ENCODE measurements around the gene WNT1.

The WNT1 gene

DNA sequence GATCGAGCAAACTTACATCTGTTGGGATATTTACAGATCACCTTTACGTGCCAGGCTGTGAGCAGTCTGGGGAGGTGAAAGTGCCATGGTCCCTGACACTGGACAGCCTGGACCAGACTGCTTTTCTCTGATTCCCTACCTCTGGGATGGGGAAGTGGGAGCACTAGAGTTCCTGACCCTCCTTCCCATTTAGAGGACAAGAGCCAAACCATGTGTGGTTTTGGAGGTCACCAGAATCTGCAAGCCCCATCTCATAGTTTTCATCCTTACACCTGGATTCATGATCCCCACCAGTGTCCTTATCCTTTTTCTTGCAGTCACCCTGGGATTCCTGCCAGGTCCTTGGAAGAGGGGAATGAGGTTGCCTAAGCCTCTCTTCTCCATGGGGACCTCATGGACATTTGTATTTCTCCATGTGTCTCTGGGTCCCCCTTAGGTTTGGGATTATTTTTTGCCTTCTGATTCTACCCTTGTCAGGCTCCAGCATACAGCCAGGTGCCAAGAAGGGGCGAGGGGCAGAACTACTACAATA lies 5.1 kb upstream of the WNT1 start:
- peaks cover 12% of the 10 kb centered on the region for H3K4me1 ChIP-seq (ENCODE audit: control insufficient read depth, insufficient read depth, low read length, poor library complexity, severe bottlenecking)
- no peak overlapping the region for H3K4me3 ChIP-seq (ENCODE audit: extremely low read depth, insufficient read depth, low read length, poor library complexity, severe bottlenecking)
- H3K27ac ChIP-seq (ENCODE audit: low read depth, low read length, severe bottlenecking), result no peak overlapping the region
- H3K9me3 ChIP-seq (ENCODE audit: control insufficient read depth, low read length), result no peaks in the 10 kb centered on the region
- WGBS, 2 experiments (ENCODE audit: insufficient coverage in 2 of 2), result 75% methylated on average over 2 of the region's 3 CpGs; no CpG with 5 or more reads in 1 of the 2 experiments
- no peaks in the 10 kb centered on the region for H3K36me3 ChIP-seq (ENCODE audit: control insufficient read depth, insufficient read depth, low read length)

DNA sequence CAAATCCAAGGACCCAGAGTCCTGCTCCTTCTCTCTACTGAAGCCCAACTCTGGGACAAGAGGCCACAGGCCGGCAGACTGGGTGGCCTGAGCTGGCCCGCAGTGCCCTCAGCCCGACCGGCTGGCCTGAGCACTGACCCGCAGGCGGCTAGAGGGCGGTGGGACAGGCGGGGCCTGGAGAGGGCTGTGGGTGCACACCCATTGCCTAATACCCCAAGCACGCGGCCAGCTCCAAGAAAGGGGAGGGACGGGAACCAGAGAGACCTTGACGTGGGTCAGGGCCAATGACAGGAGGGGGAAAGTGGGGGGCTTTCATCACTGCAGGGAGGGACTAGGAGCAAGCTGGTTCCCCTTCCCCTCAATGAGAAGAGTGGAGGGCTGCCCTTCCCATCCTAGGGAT lies 4.6 kb upstream of the WNT1 start:
- Histone ChIP-seq H3K9me3 (ENCODE audit: control insufficient read depth, low read length) (no peaks in the 10 kb centered on the region), H3K4me1 (ENCODE audit: control insufficient read depth, insufficient read depth, low read length, poor library complexity, severe bottlenecking) (peaks cover 12% of the 10 kb centered on the region), H3K36me3 (ENCODE audit: control insufficient read depth, insufficient read depth, low read length) (no peaks in the 10 kb centered on the region), H3K27ac (ENCODE audit: low read depth, low read length, severe bottlenecking) (no peak overlapping the region), H3K4me3 (ENCODE audit: extremely low read depth, insufficient read depth, low read length, poor library complexity, severe bottlenecking) (no peak overlapping the region)
- 55 to 59% methylated on average over 8 to 12 of the region's 12 CpGs for WGBS, 2 experiments (ENCODE audit: insufficient coverage in 2 of 2)

DNA sequence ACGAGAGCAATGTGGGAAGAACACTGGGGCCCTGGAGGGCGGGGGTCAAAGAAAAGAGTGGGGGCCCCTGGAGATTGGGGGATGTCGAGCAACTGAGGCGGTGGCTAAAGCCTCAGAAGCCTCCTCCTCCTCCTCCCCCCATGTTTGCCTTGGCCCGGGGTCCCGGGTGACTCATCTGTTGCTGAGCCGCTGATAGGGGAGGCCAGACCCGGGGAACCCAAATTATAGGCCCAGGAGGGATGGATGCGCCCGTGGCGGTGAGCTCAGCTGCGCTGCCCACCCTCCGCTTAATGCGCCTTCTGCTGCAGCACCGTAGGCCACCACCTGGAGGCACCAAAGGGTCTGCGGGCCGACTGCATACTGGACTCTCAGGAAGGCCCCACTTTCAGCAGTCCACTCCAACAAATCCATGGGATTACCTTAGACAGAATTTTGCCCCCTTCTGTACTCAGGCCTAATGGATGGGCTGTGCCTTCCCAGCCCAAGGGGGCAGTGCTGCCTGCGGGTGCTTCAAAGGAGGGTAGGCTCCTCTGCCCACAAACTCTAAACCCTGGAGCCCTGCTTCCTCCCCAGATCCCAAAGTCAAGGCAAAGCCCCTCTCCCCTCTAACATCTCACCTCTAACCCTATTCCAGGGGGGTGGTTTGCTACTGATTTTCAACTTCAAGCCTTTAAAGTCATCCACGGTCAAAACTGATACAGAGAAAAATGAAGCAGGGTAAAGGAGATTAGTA lies 4.0 kb upstream of the WNT1 start:
- 13 to 15% methylated on average over 12 to 15 of the region's 19 CpGs for WGBS, 2 experiments (ENCODE audit: insufficient coverage in 2 of 2)
- Histone ChIP-seq H3K4me1 (ENCODE audit: control insufficient read depth, insufficient read depth, low read length, poor library complexity, severe bottlenecking) (peaks cover 18% of the 10 kb centered on the region), H3K9me3 (ENCODE audit: control insufficient read depth, low read length) (no peaks in the 10 kb centered on the region), H3K4me3 (ENCODE audit: extremely low read depth, insufficient read depth, low read length, poor library complexity, severe bottlenecking) (no peak overlapping the region), H3K27ac (ENCODE audit: low read depth, low read length, severe bottlenecking) (no peak overlapping the region), H3K36me3 (ENCODE audit: control insufficient read depth, insufficient read depth, low read length) (no peaks in the 10 kb centered on the region)

DNA sequence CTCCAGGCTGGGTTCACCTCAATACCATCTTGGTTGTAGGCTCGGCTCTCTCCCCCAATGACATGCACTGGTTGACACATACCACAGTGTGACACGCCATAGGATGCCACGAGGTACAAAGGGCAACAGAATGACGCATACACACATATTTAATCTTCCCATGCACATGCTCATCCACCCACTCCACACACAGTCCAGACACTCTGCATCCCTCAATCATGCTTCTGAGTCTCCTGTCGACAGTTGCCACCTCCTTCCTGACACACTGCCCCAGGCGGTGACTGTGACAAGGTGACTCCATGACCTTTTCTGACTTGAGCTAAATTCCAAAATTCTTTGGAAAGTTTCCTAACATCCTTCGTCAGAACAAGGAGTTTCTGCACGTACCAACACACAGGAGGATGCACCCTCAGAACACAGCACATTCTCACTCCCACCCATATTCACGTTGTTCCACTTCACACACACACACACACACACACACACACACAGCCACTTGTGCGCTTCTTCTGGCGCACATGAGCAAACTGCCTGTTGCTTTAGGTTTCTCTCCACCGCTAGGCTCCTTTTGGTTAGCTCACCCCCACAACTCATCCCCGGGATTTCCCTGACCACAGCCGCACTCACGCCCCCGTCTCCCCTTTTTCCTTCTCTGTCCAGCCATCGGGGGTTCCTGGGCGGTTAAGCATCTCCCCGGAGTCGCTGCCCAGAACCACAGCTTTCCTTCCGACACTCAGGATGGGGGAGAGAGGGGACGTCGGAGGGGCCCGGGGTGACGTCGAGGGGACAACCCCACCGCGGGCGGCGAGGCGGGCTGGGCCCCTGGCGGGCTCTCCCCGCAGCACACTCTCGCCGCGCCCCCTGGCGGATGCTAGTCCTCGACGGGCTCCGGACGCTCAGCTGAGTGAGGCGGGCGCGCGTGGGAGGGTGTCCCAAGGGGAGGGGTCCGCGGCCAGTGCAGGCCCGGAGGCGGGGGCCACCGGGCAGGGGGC lies 536 bp upstream of the WNT1 start:
- no peaks in the 10 kb centered on the region for H3K36me3 ChIP-seq (ENCODE audit: control insufficient read depth, insufficient read depth, low read length)
- no peaks in the 10 kb centered on the region for H3K9me3 ChIP-seq (ENCODE audit: control insufficient read depth, low read length)
- no peak overlapping the region for H3K27ac ChIP-seq (ENCODE audit: low read depth, low read length, severe bottlenecking)
- 24 to 30% methylated on average over 28 to 45 of the region's 50 CpGs for WGBS, 2 experiments (ENCODE audit: insufficient coverage in 2 of 2)
- no peak overlapping the region for H3K4me3 ChIP-seq (ENCODE audit: extremely low read depth, insufficient read depth, low read length, poor library complexity, severe bottlenecking)
- peaks cover 18% of the 10 kb centered on the region for H3K4me1 ChIP-seq (ENCODE audit: control insufficient read depth, insufficient read depth, low read length, poor library complexity, severe bottlenecking)

DNA sequence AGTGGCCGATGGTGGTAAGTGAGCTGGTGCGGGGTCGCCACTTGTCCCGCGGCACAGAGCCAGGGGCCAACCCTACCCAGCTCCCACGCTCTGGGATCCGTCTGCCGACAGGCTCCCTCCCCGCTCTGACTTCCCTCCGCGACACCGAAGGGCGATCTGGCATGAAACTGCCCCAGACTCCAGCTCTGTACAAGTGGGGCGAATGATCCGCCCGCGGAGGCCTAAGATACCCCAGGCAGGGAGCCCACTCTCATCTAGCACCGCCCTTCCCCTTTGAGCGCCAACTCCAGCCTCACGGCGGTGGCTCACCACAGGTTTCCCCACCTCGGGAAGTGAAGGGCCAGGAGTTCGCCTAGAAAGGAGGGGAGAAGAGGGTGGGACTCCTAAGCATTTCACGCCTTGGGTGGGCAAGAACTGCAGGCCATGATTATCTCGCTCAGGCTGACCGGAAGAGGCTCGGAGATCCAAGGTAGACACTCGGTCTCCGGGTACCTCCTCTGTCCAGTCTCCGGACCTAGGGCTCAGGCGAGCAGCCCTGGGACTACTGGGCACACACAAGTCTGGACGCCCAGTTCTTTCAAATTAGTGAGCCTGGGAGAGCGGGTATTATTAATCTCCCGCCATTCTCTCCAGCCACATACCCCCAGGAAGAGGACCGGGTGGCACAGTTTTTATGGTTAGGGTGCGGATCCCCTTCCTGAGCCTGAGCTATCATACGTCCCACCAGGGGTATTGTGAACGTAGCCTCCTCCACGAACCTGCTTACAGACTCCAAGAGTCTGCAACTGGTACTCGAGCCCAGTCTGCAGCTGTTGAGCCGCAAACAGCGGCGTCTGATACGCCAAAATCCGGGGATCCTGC lies 849 bp downstream of the WNT1 start:
- Histone ChIP-seq H3K4me3 (ENCODE audit: extremely low read depth, insufficient read depth, low read length, poor library complexity, severe bottlenecking) (no peak overlapping the region), H3K36me3 (ENCODE audit: control insufficient read depth, insufficient read depth, low read length) (no peaks in the 10 kb centered on the region), H3K9me3 (ENCODE audit: control insufficient read depth, low read length) (no peaks in the 10 kb centered on the region), H3K4me1 (ENCODE audit: control insufficient read depth, insufficient read depth, low read length, poor library complexity, severe bottlenecking) (peaks cover 18% of the 10 kb centered on the region), H3K27ac (ENCODE audit: low read depth, low read length, severe bottlenecking) (no peak overlapping the region)
- WGBS, 2 experiments (ENCODE audit: insufficient coverage in 2 of 2), result 3 to 8% methylated on average over 30 to 34 of the region's 45 CpGs

DNA sequence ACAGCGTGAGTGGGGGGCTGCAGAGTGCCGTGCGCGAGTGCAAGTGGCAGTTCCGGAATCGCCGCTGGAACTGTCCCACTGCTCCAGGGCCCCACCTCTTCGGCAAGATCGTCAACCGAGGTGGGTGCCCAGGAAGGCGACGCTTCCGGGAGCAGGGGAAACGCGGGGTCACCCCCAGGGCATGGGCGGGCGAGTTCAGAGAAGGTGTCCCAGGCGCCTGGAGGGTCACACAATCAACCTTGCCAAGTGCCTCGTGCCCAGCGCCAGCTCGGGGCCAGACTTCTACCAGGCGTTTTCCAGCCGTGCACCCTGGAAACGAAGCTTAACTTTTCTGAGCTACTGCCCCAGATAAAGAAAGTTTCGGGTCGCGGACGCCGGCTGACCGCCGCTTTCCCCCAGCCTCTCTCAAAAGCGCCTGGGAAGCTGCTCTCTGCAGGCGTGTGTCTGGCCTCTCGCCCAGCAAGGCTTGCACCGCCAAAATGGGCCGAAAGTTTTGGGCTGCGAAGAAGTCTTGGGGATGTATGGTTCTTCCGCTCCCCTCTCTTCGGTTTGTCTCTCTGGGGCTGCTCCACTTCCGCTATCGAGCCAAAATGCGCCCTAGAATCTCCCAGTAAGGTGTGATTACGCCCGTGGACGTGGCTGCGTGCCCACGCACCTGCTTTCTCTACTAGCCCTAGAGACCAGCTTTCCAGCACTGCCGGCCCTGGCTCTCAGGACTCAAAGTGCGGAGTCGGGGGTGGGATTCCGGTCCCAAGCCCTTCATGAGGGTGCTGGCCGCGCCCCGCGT lies 1.7 kb downstream of the WNT1 start:
- Histone ChIP-seq H3K9me3 (ENCODE audit: control insufficient read depth, low read length) (no peaks in the 10 kb centered on the region), H3K4me3 (ENCODE audit: extremely low read depth, insufficient read depth, low read length, poor library complexity, severe bottlenecking) (no peak overlapping the region), H3K36me3 (ENCODE audit: control insufficient read depth, insufficient read depth, low read length) (no peaks in the 10 kb centered on the region), H3K27ac (ENCODE audit: low read depth, low read length, severe bottlenecking) (no peak overlapping the region), H3K4me1 (ENCODE audit: control insufficient read depth, insufficient read depth, low read length, poor library complexity, severe bottlenecking) (peaks cover 18% of the 10 kb centered on the region)
- WGBS, 2 experiments (ENCODE audit: insufficient coverage in 2 of 2), result 3 to 4% methylated on average over 51 to 55 of the region's 55 CpGs

DNA sequence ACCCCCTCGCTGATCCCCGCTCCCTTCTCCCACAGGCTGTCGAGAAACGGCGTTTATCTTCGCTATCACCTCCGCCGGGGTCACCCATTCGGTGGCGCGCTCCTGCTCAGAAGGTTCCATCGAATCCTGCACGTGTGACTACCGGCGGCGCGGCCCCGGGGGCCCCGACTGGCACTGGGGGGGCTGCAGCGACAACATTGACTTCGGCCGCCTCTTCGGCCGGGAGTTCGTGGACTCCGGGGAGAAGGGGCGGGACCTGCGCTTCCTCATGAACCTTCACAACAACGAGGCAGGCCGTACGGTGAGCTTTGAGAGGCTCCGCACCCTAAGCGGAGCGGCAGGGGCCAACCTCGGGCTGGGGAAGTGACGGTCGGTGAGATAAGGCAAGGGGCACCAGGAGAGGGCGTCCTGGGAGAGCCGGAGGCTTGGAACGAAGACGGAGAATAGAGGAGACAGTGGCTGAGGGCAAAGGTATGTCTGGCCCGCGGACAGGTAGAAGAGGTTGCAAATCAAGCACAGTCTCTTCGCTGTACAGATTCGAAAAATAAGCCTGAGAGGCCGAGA lies 2.3 kb downstream of the WNT1 start:
- Histone ChIP-seq H3K4me1 (ENCODE audit: control insufficient read depth, insufficient read depth, low read length, poor library complexity, severe bottlenecking) (peaks cover 18% of the 10 kb centered on the region), H3K36me3 (ENCODE audit: control insufficient read depth, insufficient read depth, low read length) (no peaks in the 10 kb centered on the region), H3K9me3 (ENCODE audit: control insufficient read depth, low read length) (no peaks in the 10 kb centered on the region), H3K4me3 (ENCODE audit: extremely low read depth, insufficient read depth, low read length, poor library complexity, severe bottlenecking) (peak overlapping the region; percentile 28), H3K27ac (ENCODE audit: low read depth, low read length, severe bottlenecking) (no peak overlapping the region)
- 2 to 4% methylated on average over 36 to 38 of the region's 46 CpGs for WGBS, 2 experiments (ENCODE audit: insufficient coverage in 2 of 2)

DNA sequence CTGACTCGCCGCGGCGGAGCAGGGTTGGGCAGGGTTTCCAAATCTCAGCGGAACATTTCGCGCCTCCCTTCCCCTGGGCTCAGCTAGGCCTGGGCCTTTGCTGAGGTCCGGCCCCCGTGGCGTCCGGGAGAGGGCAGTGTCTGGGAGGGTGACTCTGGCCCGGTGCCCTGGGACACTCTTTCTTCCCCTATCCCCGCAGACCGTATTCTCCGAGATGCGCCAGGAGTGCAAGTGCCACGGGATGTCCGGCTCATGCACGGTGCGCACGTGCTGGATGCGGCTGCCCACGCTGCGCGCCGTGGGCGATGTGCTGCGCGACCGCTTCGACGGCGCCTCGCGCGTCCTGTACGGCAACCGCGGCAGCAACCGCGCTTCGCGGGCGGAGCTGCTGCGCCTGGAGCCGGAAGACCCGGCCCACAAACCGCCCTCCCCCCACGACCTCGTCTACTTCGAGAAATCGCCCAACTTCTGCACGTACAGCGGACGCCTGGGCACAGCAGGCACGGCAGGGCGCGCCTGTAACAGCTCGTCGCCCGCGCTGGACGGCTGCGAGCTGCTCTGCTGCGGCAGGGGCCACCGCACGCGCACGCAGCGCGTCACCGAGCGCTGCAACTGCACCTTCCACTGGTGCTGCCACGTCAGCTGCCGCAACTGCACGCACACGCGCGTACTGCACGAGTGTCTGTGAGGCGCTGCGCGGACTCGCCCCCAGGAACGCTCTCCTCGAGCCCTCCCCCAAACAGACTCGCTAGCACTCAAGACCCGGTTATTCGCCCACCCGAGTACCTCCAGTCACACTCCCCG lies 3.0 kb downstream of the WNT1 start:
- no peaks in the 10 kb centered on the region for H3K9me3 ChIP-seq (ENCODE audit: control insufficient read depth, low read length)
- no peaks in the 10 kb centered on the region for H3K36me3 ChIP-seq (ENCODE audit: control insufficient read depth, insufficient read depth, low read length)
- H3K27ac ChIP-seq (ENCODE audit: low read depth, low read length, severe bottlenecking), result no peak overlapping the region
- 3 to 6% methylated on average over 67 to 82 of the region's 91 CpGs for WGBS, 2 experiments (ENCODE audit: insufficient coverage in 2 of 2)
- peak overlapping the region; percentile 28 for H3K4me3 ChIP-seq (ENCODE audit: extremely low read depth, insufficient read depth, low read length, poor library complexity, severe bottlenecking)
- peaks cover 25% of the 10 kb centered on the region for H3K4me1 ChIP-seq (ENCODE audit: control insufficient read depth, insufficient read depth, low read length, poor library complexity, severe bottlenecking)

DNA sequence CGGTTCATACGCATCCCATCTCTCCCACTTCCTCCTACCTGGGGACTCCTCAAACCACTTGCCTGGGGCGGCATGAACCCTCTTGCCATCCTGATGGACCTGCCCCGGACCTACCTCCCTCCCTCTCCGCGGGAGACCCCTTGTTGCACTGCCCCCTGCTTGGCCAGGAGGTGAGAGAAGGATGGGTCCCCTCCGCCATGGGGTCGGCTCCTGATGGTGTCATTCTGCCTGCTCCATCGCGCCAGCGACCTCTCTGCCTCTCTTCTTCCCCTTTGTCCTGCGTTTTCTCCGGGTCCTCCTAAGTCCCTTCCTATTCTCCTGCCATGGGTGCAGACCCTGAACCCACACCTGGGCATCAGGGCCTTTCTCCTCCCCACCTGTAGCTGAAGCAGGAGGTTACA lies 3.6 kb downstream of the WNT1 start:
- no peak overlapping the region for H3K27ac ChIP-seq (ENCODE audit: low read depth, low read length, severe bottlenecking)
- no peak overlapping the region for H3K4me3 ChIP-seq (ENCODE audit: extremely low read depth, insufficient read depth, low read length, poor library complexity, severe bottlenecking)
- H3K9me3 ChIP-seq (ENCODE audit: control insufficient read depth, low read length), result no peaks in the 10 kb centered on the region
- 4 to 21% methylated on average over 3 to 13 of the region's 13 CpGs for WGBS, 2 experiments (ENCODE audit: insufficient coverage in 2 of 2)
- H3K4me1 ChIP-seq (ENCODE audit: control insufficient read depth, insufficient read depth, low read length, poor library complexity, severe bottlenecking), result peaks cover 26% of the 10 kb centered on the region
- no peaks in the 10 kb centered on the region for H3K36me3 ChIP-seq (ENCODE audit: control insufficient read depth, insufficient read depth, low read length)

All from mesodermal cell (in vitro differentiated cells).